Stimulated activated CD4-positive, alpha-beta T cell treated with anti-CD3 and anti-CD28 coated beads, Interleukin-2, amount 100 ng/mL, for 48 hours (primary cell): ENCODE results near the gene RFC4.
"Not testable (repeated sequence)": the region's sequence is repeated elsewhere in the genome, so short reads cannot be mapped to it uniquely, and the experiment has no call there.

Experiments used
- DNase-seq, 2 donors: peaks; one replicate each; pipeline ENCODE4 v3.0.0-alpha.2; 2020

The RFC4 gene

GRCh38 chr3:186824430-186825139 is 18.3 kb upstream of the RFC4 start:
- no peak for DNase-seq

DNA sequence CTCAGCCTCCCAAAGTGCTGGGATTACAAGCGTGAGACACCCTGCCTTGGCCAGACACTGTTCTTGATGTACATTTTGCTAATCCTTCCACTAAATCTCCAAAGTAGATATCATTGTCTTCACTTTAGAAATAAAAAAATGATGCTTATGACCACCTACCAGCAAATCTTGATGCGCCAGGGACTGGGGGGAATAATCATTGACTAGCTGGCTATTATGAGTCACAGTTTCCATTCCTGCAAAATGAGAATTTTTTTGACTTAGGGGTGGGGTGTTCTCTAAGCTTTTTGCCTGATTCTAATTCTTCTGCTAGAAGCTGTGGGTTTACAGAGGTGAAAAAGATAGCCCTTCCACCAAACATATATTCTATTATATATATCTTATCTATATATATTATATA is 17.1 kb upstream of the RFC4 start:
- DNase-seq: no peak

GRCh38 chr3:186822388-186822759 is 16.1 kb upstream of the RFC4 start:
- not testable (repeated sequence) for DNase-seq

- DNase-seq: peak in 1 of 2 donors; percentile 15
Observed at GRCh38 chr3:186821429-186822387, 15.4 kb upstream of the RFC4 start.

DNA sequence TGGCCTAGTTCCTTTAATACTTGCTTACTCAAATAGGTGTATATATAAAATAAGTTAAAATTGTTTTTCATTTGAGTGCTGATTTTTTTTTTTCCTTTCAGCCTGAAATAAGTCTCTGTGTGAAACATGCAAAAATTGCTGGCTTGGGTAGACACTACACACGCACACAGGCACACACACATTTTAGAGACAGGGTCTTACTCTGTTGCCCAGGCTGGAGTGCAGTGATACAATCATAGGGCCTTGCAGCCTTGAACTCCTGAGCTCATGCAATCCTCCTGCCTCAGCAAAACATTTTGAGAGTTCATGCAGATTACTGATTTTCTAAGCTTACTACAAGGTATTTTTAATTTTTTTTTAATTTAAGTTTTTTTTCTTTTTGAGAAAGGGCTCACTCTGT is 12.7 kb upstream of the RFC4 start:
- DNase-seq: no peak

- no peak for DNase-seq
Observed at GRCh38 chr3:186818516-186818915, 12.2 kb upstream of the RFC4 start.

DNA sequence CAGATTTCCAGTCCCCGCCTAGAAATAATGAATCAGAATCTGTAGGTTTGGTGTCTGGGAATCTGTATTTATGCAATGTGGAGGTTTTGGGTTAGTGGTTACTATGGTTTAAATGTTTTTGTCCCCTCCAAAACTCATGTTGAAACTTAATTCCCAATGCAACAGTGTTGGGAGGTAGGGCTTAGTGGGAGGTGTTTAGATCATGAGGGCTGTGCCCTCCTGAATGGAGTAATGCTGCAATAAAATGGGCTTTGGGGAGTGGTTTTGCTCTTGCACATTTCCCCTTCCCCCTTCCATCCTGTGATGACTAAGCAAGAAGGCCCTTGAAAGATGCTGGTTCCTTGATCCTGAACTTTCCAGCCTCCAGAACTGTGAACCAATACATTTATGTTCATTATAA is 9.2 kb upstream of the RFC4 start:
- DNase-seq: no peak

GRCh38 chr3:186814100-186814499 is 7.8 kb upstream of the RFC4 start:
- DNase-seq: no peak

DNA sequence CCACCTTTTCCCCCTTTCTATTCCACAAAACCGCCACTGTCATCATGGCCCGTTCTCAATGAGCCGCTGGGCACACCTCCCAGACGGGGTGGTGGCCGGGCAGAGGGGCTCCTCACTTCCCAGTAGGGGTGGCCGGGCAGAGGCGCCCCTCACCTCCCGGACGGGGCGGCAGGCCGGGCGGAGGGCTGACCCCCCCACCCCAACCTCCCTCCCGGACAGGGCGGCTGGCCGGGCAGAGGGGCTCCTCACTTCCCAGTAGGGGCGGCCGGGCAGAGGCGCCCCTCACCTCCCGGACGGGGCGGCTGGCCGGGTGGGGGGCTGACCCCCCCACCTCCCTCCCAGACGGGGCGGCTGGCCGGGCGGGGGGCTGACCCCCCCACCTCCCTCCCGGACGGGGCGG is 5.0 kb upstream of the RFC4 start:
- not testable (repeated sequence) for DNase-seq

DNA sequence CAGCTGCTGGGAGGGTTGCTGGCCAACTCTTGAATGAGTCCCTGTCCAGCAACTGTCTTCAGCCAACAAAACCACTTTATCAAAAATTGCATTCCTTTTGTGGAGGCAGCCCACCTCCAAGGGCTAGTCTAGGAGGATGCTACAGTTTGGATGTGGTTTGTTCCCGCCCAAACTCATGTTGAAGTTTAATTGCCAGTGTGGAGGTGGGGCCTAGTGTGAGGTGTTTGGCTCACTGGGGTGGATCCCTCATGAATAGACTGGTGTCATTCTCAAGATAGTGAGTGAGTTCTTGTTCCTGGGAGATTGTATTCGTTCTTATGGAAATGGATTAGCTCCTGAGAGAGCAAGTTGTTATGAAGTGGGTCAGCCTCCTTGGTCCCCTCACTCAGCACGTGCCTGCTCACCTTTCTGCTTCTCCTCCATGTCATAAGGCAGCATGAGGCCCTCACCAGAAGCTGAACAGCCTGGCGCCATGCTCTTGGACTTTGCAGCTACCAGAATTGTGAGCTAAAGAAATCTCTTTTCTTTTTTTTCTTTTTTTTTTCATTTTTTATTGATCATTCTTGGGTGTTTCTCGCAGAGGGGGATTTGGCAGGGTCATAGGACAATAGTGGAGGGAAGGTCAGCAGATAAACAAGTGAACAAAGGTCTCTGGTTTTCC is 4.2 kb upstream of the RFC4 start:
- no peak for DNase-seq

DNA sequence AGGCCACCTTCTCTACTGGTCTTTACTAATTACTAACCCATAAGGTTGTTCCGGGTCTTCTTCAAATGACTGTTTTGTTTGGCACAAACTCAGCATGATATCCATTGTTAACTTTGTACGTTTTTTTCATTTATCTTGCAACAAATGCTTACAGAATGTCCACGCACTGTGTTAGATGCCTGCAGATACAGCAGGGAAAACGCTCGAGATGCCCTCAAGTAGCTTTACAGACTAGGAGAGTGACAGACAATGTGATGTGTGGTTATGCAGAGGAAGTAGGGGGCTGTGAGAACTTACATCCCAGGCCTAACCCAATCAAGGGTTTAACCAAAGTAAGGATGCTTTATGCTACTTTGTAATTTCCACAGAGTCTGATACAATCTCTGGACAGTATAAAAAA is 949 bp upstream of the RFC4 start:
- DNase-seq: no peak

DNA sequence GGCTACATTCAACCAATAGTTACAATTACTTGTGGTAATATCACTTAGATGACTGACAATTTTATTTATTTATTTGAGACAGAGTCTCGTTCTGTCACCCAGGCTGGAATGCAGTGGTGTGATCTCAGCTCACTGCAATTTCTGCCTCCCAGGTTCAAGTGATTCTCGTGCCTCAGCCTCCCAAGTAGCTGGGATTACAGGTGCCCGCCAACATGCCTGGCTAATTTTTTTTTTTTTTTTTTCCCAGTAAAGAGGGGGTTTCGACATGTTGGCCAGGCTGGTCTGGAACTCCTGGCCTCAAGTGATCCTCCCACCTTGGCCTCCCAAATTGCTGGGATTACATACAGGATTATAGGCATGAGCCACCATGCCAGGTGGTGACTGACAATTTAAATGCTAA is 2.8 kb downstream of the RFC4 start:
- DNase-seq: not testable (repeated sequence)

DNA sequence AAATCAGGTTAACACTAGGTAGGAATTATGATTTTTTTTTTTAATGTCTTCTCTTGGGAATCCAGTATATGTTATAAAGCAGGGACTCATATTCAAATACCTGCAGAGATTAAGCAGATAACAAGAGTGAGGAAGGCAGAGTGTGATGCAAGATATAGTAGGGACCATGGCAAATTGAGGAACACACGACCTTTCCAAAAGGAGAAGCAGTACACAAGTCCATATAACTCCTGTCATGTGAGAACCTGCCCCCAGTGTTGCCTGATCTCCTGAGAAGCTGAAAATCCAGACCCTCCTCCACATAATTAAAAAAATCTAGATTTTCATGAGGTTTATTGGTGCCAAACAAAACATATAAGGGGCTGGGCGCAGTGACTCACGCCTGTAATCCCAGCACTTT is 3.6 kb downstream of the RFC4 start:
- DNase-seq: no peak

- DNase-seq: no peak
Observed at GRCh38 chr3:186800285-186800684, 6.0 kb downstream of the RFC4 start.

DNA sequence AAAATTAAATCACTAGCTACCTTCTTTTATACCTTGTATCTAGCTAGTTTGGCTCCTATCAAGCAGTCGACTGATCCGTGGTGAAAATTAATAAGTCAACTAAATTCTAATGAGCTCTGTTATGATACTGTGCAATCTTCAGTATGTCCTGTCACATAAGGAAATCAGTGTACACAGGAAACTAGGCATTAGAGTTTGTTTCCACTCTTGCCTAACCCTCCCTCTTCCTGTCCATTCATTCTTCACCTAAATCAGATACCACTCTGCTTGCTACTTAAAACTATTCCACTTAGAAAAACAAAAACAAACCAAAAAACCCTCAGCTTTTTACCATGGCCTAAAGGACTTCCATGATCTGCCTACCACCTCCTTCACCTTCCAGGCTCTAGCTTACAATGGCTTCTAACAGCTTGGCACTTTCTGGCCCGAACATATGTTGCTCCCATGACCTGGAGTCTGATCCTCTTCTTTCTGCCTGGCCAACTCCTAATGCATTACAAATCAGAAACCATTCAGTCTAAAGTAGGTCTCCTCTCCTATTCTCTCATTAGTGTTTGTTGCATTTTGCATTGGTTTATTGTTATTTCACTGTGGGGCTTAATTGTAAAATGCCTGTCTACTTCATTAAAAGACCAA is 7.9 kb downstream of the RFC4 start:
- no peak for DNase-seq

DNA sequence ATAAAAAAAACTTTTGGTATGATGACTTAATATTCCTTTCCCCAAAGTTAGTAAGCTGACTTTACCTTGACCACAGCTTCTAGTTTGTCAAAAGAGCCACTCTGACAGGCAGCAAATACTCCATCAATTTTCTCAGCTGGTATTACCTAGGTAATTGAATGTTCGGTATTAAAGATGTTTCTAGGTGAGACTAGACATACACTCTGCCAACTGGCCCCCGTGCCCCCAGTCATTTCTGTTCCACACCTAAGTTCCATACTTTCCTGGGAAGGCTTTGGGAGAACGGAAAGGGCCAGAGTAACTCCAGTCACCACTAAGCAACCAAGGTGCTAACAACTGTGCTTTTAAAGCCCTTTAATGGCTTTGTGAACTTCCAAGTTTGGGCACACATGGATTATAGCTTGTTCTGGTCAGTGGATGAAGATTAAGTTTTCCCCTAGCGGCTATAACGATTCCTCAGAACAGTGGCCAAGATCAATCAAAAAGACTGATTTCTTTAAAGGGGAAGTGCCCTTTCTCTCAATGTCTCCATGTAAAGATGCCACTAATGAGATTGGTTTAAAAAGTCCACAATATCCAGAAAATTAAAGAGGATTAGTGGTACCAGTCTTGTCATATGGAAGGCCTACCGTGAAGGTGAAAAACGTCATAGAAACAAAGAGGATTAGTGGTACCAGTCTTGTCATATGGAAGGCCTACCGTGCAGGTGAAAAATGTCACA is 15.9 kb downstream of the RFC4 start:
- DNase-seq: no peak

GRCh38 chr3:186789554-186790260 is 16.6 kb downstream of the RFC4 start:
- DNase-seq: no peak

- no peak for DNase-seq
Observed at GRCh38 chr3:186788482-186789370, 17.6 kb downstream of the RFC4 start.

DNA sequence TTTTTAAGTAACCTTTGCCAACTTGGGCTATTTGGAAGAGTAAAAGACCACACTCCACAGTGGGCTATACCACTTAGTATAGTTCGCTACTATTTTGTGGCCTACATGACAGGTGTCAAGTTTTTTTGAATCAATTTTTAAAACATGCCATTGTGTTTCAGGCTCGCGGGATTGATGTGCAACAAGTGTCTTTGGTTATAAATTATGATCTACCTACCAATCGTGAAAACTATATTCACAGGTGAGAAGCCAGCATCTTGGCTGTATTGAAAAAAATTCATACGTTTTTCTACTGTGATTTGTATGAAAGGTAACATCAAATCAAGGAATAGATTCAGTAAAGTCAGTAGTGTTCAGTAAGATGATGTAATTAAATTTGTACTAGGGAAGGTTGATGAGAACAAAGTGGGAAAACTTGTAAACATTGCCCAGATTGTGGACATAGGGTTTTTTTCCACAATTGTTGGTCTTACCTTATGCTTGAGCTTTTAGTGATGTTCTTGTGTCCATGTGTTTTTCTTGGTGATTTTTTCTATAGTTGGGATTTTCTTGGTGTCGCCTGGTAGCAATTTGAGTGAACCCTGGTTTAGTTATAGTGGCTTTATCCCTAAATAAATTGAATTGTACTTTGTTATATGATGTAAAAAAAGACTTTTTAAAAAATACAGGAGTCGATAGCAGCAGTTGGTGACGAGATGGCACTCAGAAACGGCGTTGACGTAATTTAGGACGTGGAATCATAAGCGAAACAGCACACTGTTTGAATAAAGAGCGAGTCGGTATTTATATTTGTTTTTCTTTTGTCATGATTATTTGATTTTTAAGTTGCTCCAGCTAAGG is 18.4 kb downstream of the RFC4 start:
- no peak for DNase-seq

DNA sequence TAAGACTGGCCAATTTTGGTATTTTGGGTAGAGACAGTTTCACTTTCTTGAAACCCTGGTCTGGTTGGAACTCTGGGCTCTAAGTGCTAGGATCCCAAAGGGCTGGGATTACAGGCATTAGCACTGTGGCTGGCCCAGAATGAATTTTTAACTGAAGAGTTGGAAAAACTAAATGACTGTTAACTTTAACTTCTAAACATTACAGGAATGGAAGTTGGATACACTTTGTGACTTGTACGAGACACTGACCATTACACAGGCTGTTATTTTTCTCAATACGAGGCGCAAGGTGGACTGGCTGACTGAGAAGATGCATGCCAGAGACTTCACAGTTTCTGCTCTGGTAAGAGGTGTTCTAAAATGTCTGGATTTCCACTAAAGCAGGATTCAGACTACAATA is 19.4 kb downstream of the RFC4 start:
- DNase-seq: no peak
